ENCODE measurements around the gene RNF144B. TPM values are rescaled to one million over a fixed set of nuclear protein-coding genes. Genes with fewer than 3 reads are reported as not detected.

RNF144B gene
- total RNA-seq, 1 experiment from 2014 or later: 8.1 TPM

DNA sequence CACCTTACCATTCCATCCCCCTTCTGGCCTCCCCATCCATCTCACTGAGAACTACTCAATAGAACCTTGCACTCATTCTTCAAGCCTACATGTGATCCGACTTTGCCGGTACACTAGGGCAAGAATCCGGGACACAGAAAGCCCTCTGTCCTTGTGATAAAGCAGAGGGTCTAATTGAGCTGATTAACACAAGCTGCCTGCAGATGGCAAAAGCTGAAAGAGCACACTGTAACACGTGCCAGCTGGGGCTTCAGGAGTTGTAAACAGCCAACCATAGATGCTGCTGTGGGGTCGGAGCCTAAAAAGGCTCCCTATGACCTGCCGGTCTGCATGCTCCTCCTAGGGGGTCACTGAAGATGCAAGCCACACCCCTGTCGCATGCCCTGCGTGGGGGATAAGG, 124.1 kb downstream of the RNF144B start:
- Histone ChIP-seq H3K4me1 (replicated peaks) (peaks cover 16% of the 10 kb centered on the region), H3K4me3 (no peak overlapping the region), H3K36me3 (no peaks in the 10 kb centered on the region), H3K27ac (no peak overlapping the region), H3K27me3 (replicated peaks) (no peaks in the 10 kb centered on the region), H3K9me3 (replicated peaks) (no peaks in the 10 kb centered on the region)
- DNase-seq (ENCODE audit: low read depth in 1 of 2, low spot score in 2 of 2): no peak

DNA sequence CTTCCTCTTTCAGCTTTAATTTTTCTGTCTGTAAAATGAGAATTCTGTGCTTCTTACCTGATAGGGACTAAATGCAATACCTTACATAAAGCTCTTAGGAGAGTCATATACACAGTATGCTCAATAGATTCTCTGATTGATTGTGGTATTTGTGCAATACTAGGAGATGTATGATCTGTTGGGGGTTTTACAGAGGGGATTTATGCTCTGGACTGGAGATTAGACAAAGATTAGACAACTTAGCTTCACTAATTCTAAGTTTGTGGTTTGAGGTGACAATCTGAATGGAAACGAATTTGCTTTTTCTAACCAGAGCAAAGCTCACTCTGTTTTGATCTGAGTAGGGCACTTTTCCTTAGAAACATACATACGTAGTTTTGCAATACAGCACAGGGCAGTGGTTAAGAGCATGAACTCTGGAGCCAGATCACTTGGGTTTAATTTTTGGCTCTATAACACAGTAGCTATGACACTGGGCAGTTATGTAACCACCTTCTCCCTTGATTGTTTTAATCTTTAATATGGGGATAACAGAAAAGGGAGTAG, 126.2 kb downstream of the RNF144B start:
- no peak for DNase-seq (ENCODE audit: low read depth in 1 of 2, low spot score in 2 of 2)
- Histone ChIP-seq H3K4me1 (replicated peaks) (peaks cover 7% of the 10 kb centered on the region; the same call in 1 of the 2 replicates), H3K36me3 (no peaks in the 10 kb centered on the region), H3K4me3 (no peak overlapping the region), H3K27me3 (replicated peaks) (no peaks in the 10 kb centered on the region), H3K27ac (no peak overlapping the region), H3K9me3 (replicated peaks) (no peaks in the 10 kb centered on the region)

DNA sequence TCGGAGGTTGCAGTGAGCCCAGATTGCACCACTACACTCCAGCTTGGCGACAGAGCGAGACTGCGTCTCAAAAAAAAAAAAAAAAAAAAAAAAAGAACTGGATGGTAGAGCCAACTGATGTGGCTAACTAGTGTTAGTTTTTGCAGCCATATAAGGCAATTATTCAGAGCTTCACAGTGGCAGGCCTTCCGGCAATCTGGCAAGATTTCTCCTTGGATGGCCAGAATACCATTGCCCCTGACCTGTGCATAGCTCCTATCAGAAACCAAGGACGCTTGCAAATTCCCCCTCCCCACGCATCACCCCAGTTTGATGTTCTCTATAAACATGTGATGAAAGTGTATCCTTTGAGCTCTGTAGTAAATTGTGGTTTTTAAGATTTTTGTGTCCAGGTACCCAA, 127.0 kb downstream of the RNF144B start:
- no peak for DNase-seq (ENCODE audit: low read depth in 1 of 2, low spot score in 2 of 2)
- no peaks in the 10 kb centered on the region for H3K36me3 ChIP-seq
- no peaks in the 10 kb centered on the region for H3K27me3 ChIP-seq (replicated peaks)
- no peak overlapping the region for H3K4me3 ChIP-seq
- H3K4me1 ChIP-seq (replicated peaks): peaks cover 7% of the 10 kb centered on the region; the same call in 1 of the 2 replicates
- no peak overlapping the region for H3K27ac ChIP-seq
- no peaks in the 10 kb centered on the region for H3K9me3 ChIP-seq (replicated peaks)

DNA sequence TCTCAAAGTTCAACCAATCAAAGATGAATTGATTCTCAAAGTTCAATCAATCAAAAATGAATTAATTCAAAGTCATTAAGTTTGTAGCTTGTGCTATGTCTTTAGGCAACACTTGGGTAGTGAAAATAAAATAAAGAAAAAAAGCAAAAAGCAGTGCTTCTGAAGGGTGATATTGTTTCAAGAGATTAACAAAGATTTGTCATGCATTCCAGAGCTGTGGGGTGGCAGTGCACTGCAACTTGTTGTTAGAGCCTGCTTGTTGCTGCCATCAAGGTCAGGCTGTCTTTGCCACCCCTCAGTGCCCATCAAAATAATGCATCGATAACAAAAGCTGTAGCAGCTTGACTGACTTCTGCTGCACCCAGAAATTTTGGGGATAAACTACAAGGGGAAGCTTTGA, 128.6 kb downstream of the RNF144B start:
- DNase-seq (ENCODE audit: low read depth in 1 of 2, low spot score in 2 of 2): peak in 1 of 2 experiments; percentile 27

More for the DNA sequence above, 128.6 kb downstream of the RNF144B start:
- Histone ChIP-seq H3K4me1 (replicated peaks) (peaks cover 7% of the 10 kb centered on the region; the same call in 1 of the 2 replicates), H3K9me3 (replicated peaks) (no peaks in the 10 kb centered on the region), H3K27ac (no peak overlapping the region), H3K36me3 (no peaks in the 10 kb centered on the region), H3K27me3 (replicated peaks) (no peaks in the 10 kb centered on the region), H3K4me3 (no peak overlapping the region)

Other genes starting within 250 kb of the RNF144B start
- gene TPMT, start 232.3 kb upstream of the RNF144B start, total RNA-seq (2014; rRNA removed; shearing (Covaris generic)): 22.4 and 26.9 TPM in 2 replicates
- gene KDM1B, start 231.9 kb upstream of the RNF144B start, total RNA-seq (2014; rRNA removed; shearing (Covaris generic)): 14.9 and 18.8 TPM in 2 replicates
- gene DEK, start 122.8 kb upstream of the RNF144B start, total RNA-seq (2014; rRNA removed; shearing (Covaris generic)): 354 and 542 TPM in 2 replicates